SIG-M5 (cell line): ENCODE measurements around the gene HNRNPL.
"Not testable (repeated sequence)": the region's sequence is repeated elsewhere in the genome, so short reads cannot be mapped to it uniquely, and the experiment has no call there.

Experiments used
- DNase-seq: peaks from one replicate; lab custom pipeline; 2025; lab: John Stamatoyannopoulos, UW

HNRNPL gene

GRCh38 chr19:38869836-38870607, 20.2 kb upstream of the HNRNPL start:
- DNase-seq = no peak

GRCh38 chr19:38869160-38869835, 19.5 kb upstream of the HNRNPL start:
- no peak for DNase-seq

GRCh38 chr19:38868551-38868950, 18.8 kb upstream of the HNRNPL start:
- no peak for DNase-seq

GRCh38 chr19:38867171-38867780, 17.5 kb upstream of the HNRNPL start:
- DNase-seq = no peak

- DNase-seq = no peak
Observed at GRCh38 chr19:38862321-38863059, 12.7 kb upstream of the HNRNPL start.

- no peak for DNase-seq
Observed at GRCh38 chr19:38861368-38861767, 11.6 kb upstream of the HNRNPL start.

GRCh38 chr19:38859631-38860204, 9.9 kb upstream of the HNRNPL start:
- DNase-seq = not testable (repeated sequence)

GRCh38 chr19:38856813-38857212, 7.0 kb upstream of the HNRNPL start:
- DNase-seq = no peak

- DNase-seq = not testable (repeated sequence)
Observed at GRCh38 chr19:38855751-38856150, 6.0 kb upstream of the HNRNPL start.

GRCh38 chr19:38854961-38855360, 5.2 kb upstream of the HNRNPL start:
- DNase-seq = not testable (repeated sequence)

- no peak for DNase-seq
Observed at GRCh38 chr19:38853214-38853613, 3.4 kb upstream of the HNRNPL start.

GRCh38 chr19:38852231-38853044, 2.7 kb upstream of the HNRNPL start:
- peak; percentile 18 for DNase-seq

GRCh38 chr19:38851622-38852230, 1.9 kb upstream of the HNRNPL start:
- DNase-seq = no peak

- no peak for DNase-seq
Observed at GRCh38 chr19:38850976-38851621, 1.3 kb upstream of the HNRNPL start.

- no peak for DNase-seq
Observed at GRCh38 chr19:38850436-38850975, 720 bp upstream of the HNRNPL start.

- DNase-seq = peak; percentile 59
Observed at GRCh38 chr19:38849147-38849859, 483 bp downstream of the HNRNPL start.

GRCh38 chr19:38848299-38849146, 1.3 kb downstream of the HNRNPL start:
- DNase-seq = no peak

- DNase-seq = no peak
Observed at GRCh38 chr19:38846097-38846496, 3.7 kb downstream of the HNRNPL start.
